HL-60/S4 (cell line): ENCODE measurements around the gene MDH2.
"Not testable (repeated sequence)": the region's sequence is repeated elsewhere in the genome, so short reads cannot be mapped to it uniquely, and the experiment has no call there.

ENCODE experiments used
- in situ Hi-C: fragments of 300-500 bp; cut with MboI; formaldehyde crosslinking; loops from 2 replicates; pipeline ENCODE4 v1.14.3; 2022; ENCODE audit warnings: low sequenced_read_pairs

Gene MDH2

GRCh38 chr7:76071316-76072242, 23.7 kb downstream of the MDH2 start:
- in situ Hi-C loops = no loop called here

DNA sequence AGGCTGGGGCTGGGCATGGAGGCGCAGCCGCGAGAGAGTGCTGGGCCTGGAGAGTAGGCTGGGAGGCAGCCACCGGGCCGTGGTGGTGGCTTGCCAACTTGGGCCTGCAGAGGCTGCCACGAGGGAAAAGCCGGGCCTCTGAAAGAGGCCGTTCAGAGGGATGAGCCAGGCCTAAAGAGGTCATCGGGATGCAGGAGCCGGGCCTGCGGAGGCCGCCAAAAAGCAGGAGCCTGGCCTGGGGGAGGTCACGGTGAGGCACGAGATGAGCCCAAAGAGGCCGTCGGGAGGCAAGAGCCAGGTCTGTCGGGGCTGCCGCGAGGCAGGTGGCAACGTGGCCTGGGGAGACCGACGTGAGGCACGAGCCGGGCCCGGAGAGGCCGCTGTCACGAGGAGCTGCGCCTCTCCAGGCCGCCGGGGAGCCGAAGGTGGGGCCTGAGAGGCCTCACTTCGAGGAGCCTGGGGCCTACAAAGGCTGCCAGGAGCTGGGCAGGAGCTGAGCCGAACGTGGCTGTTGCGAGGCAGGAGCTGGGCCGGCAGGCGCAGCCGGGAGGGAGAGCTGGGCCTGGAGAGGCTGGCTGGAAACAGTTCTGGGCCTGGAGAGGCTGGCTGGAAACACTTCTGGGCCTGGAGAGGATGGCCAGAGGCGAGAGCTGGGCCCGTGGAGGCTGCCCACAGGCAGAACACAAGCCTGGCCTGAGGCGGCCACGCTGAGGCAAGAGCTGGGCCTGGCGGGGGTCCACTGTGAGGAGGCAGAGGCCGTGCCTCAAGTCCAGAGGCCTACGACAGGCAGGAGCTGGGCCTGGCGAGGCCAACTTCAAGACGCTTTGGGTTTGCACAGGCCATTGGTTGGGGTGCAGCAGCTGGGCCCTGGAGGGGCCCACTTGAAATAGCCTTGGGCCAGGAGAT, 24.6 kb downstream of the MDH2 start:
- in situ Hi-C loops = no loop called here

DNA sequence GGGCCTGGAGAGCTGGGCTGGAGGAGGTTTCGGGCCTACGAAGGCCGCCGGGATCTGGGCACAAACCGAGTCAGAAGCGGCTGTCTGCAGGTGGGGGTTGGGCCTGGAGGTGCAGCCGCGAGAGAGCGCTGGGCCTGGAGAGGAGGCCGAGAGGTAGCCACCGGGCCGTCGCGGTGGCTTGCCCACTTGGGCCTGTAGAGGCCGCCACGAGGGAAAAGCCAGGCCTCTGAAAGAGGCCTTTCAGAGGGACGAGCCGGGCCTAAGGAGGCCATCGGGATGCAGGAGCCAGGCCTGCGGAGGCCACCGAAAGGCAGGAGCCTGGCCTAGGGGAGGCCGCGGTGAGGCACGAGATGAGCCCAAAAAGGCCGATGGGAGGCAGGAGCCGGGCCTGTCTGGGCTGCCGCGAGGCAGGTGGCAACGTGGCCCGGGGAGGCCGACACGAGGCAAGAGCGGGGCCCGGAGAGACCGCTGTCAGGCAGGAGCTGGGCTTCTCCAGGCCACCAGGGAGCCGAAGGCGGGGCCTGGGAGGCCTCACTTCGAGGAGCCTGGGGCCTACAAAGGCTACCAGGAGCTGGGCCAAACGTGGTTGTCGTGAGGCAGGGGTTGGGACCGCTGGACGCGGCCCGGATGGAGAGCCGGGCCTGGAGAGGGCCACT, 25.6 kb downstream of the MDH2 start:
- in situ Hi-C loops = no loop called here

- in situ Hi-C loops = no loop called here
Measured at GRCh38 chr7:76074306-76074971, 26.5 kb downstream of the MDH2 start.

DNA sequence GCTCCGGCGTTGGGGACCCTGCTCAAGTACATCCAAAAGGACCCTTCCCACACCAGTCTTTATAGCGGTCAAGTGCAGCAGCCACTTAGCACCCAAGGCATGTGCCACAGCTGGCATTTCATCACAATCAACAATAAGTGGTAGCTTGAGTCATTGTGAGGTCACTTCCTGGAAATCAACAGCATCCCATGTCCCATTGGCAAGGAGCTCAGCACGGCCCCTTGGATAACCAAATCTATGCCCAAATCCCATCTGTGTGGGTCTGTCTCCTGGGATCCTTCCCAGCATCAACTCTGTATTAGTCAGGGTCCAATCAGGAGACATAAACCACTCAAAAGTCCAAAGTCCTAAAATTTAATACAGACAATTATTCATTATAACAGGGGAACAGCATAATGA, 27.1 kb downstream of the MDH2 start:
- in situ Hi-C loops = no loop called here

GRCh38 chr7:76076995-76077394, 29.1 kb downstream of the MDH2 start:
- in situ Hi-C loops = no loop called here

DNA sequence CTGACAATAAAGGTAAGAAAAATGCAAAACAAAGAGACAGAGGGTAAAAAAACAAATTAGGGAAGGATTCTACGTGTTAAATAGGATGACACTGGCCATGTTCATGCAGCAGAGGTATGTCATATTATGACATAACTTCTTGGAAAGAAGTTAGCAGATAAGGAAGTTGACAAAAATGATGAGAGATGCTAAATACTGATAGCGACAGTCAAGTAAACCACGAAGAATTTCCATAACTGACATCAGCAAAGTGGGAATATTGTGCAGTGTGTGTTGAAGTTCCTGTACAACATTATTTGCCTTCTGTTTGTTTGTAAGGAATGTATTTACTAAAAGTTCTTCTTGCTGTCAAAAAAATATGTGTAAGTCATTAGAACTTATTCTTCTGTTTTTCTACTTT, 29.5 kb downstream of the MDH2 start:
- in situ Hi-C loops = no loop called here

GRCh38 chr7:76080204-76080603, 32.3 kb downstream of the MDH2 start:
- in situ Hi-C loops = no loop called here

DNA sequence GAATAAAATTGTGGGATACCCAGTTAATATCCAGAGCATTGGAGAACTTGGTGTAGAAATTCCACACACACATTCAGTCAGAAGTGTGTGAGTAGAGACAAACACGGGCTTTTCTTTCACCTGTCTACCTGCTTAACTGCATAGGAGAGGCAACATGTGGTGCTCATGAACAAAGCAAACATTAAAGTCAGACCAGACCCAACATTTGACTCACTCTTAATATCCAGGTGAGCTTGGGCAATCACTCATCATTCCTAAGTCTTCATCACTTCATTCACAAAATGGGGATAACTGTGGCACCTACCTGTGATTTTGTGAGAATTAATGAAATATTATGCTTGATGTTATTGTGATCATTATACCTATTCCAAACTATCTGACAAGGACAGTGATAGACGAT, 36.2 kb downstream of the MDH2 start:
- in situ Hi-C loops = not testable (repeated sequence)

DNA sequence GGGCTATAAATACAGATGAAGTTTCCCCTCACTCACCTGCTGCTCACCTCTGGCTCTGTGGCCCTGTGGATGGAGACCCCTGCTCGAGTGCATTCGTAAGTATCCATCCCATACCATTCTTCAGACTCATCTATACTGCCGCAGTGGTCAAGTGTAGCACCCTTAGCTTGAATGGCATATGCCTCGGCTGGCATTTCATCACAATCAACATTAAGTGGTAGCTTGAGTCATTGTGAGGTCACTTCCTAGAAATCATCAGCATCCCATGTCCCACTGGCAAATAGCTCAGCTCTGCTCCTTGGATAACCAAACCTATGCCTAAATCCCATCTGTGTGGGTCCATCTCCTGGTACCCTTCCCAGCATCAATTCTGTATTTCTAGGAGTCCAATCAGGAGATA, 38.2 kb downstream of the MDH2 start:
- in situ Hi-C loops = no loop called here

DNA sequence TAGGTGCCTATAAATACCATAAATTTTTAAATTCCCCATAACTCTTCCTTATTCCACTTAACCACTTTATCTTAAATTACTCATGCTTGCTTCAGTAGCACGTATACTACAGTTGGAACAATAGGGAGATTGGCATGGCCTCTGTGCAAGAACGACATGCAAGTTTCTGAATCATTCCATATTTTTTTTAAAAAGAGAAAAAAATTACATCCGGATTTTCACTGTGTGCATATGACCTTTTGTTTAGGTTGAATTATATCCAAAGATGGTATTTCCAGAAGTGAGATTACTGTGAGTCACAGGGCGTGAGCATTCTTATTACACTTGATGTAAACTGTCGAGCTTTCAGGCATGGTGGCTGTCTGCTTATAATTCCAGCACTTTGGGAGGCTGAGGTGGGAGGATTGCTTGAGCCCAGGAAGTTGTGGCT, 39.5 kb downstream of the MDH2 start:
- in situ Hi-C loops = not testable (repeated sequence)

DNA sequence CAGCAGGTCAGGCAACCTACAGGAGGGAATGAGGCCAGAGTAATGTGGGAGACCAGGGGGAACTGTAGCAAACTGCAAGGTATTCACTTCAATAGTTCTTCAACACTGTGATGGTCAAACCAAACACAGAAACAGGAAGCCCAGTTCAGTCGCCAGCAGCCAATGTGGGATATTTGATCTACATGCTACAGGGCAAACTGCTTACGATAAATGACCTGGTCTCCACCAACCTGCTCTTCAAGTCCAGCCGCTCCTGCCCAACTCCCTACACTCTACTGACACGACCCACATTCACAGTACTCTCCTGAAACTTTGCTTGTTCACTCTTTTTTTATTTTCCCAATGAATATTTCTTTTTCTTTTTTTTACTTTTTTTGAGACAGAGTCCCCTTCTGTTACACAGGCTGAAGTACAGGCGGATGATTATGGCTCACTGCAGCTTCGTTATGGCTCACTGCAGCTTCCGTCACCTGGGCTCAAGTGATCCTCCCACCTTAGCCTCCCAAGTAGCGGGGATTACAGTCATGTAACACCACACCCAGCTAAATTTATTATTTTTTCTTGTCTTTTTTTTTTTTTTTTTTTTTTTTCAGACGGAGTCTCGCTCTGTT, 42.1 kb downstream of the MDH2 start:
- in situ Hi-C loops = no loop called here

GRCh38 chr7:76091506-76091905, 43.6 kb downstream of the MDH2 start:
- in situ Hi-C loops = no loop called here

DNA sequence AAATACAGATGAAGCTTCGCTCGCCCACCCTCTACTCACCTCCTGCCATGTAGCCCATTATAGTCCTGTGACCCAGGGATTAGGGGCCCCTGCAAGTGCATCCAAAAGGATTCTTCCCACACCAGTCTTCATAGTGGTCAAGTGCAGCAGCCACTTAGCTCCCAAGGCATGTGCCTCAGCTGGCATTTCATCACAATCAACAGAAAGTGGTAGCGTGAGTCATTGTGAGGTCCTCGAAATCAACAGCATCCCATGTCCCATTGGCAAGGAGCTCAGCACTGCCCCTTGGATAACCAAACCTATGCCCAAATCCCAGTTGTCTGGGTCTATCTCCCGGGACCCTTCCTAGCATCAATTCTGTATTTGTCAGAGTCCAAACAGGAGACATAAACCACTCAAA, 45.6 kb downstream of the MDH2 start:
- in situ Hi-C loops = not testable (repeated sequence)

DNA sequence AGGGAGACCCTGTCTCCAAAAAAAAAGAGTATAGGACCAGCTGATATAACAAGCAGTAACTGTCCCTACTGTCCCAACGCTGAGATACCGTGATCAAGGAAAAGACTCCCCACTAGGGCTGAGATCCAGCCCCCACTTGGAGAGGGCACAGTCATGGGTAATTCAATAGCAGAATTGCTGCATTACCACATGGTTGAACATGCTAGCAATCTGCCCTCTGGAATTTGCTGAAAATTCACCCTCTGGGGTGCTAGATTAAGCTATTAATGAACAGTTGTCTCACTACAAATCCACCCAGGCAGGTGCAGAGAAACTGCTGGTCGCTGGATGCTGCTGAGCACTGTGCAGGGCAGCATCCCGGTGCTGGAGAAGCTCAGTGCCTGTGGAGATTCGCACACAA, 46.4 kb downstream of the MDH2 start:
- in situ Hi-C loops = not testable (repeated sequence)

- in situ Hi-C loops = no loop called here
Measured at GRCh38 chr7:76095908-76096307, 48.0 kb downstream of the MDH2 start.

DNA sequence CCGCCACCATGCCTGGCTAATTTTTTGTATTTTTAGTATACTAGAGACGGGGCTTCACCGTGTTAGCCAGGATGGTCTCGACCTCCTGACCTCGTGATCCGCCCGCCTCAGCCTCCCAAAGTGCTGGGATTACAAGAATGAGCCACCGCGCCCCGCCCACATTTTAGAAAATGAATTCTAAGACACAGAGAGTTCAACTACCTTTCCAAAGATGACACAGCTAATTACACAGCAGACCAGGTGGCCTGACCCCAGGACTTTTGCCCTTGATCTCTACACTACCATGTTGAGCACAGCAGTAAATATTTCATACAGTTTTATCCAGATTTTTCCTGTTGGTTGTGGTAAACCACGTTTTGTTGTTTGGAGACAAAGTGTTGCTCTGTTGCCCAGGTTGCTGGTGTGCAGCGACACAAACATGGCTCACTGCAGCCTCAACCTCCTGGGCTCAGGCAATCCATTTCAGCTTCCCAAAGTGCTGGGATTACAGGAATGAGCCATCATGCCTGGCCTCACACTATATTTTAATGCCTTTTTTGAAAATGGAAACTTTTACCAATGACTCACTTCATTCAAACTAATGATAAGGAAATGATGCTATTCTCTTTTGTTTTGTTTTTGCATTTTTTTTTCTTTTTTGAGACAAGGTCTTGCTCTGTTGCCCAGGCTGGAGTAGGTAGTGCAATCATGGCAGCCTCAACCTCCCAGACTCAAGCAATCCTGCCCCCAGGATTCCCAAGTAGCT, 54.0 kb downstream of the MDH2 start:
- in situ Hi-C loops = not testable (repeated sequence)

- in situ Hi-C loops = not testable (repeated sequence)
Measured at GRCh38 chr7:76103788-76104187, 55.9 kb downstream of the MDH2 start.

GRCh38 chr7:76106130-76106529, 58.2 kb downstream of the MDH2 start:
- in situ Hi-C loops = not testable (repeated sequence)

GRCh38 chr7:76106893-76107292, 59.0 kb downstream of the MDH2 start:
- in situ Hi-C loops = no loop called here
